Aorta (tissue), 5 donors: ENCODE measurements around the gene PAK1. TPM values are rescaled to one million over a fixed set of nuclear protein-coding genes. Genes with fewer than 3 reads are reported as not detected.

ENCODE experiments used
- ATAC-seq: fragments of 200-7000 bp; cut with Tn5 transposase; one replicate; pipeline ENCODE4 v1.9.1; 2022; ENCODE audit warnings: moderate library complexity; ENCODE audit not compliant: low FRiP score
- DNase-seq, 2 donors: peaks; one replicate each; pipeline ENCODE4 v3.0.0-alpha.2; 2020
- H3K27ac ChIP-seq, 2 donors: one replicate each; pipeline ENCODE4 v1.5.1; 2013; ENCODE audit warnings: low read length in 2 of 2, mild to moderate bottlenecking in 2 of 2, moderate library complexity in 2 of 2, control low read depth in 1 of 2, inconsistent platforms in 1 of 2, low read depth in 1 of 2
- H3K27me3 ChIP-seq, 2 donors: one replicate each; pipeline ENCODE4 v1.6.1; 2013; ENCODE audit warnings: control low read depth in 1 of 2, low read length in 1 of 2, mild to moderate bottlenecking in 1 of 2, moderate library complexity in 1 of 2; ENCODE audit not compliant: insufficient read depth in 2 of 2, control insufficient read depth in 1 of 2
- H3K36me3 ChIP-seq, 2 donors: one replicate each; pipeline ENCODE4 v1.6.1; 2013; ENCODE audit warnings: control low read depth in 1 of 2, low read length in 1 of 2, mild to moderate bottlenecking in 1 of 2; ENCODE audit not compliant: insufficient read depth in 2 of 2, control insufficient read depth in 1 of 2
- H3K4me1 ChIP-seq, 2 donors: one replicate each; pipeline ENCODE4 v1.6.1; 2013; ENCODE audit warnings: low read length in 2 of 2, control low read depth in 1 of 2, mild to moderate bottlenecking in 1 of 2, moderate library complexity in 1 of 2; ENCODE audit not compliant: insufficient read depth in 2 of 2, control insufficient read depth in 1 of 2
- H3K4me3 ChIP-seq, 2 donors: one replicate each; pipeline ENCODE4 v1.5.1; 2013; ENCODE audit warnings: low read length in 2 of 2, control low read depth in 1 of 2, mild to moderate bottlenecking in 1 of 2
- H3K9me3 ChIP-seq: one replicate; pipeline ENCODE4 v1.6.1; 2013; ENCODE audit warnings: mild to moderate bottlenecking, low read length; ENCODE audit not compliant: control insufficient read depth
- WGBS, 2 donors: extraction: QIAGEN DNeasy Blood & Tissue Kit; methylation state at CpG; one replicate each; pipeline ENCODE4 v1.1.7; 2013; 5-methylcytosine and 5-hydroxymethylcytosine counted together
- intact Hi-C, 2 donors: fragments of 100-400 bp; cut with DNase I; formaldehyde crosslinking; loops; one replicate each; pipeline versions ENCODE4 v1.14.2 to v1.15.0; 2022
- polyA plus RNA-seq, 2 donors: library from polyadenylated mRNA; stranded (reverse); fragments of 200-250 nt; gene quantifications; one replicate each; pipeline ENCODE4 v1.2.3, GENCODE V29; 2013
- total RNA-seq, 2 donors: library from RNA; stranded (reverse); fragmentation: NEBNext Ultra II Directional; extraction: Animal tissue kit (Norgen Biotek cat#: 25700); gene quantifications; one replicate each; pipeline ENCODE4 v1.2.1, GENCODE V29; 2021
- donor health status: healthy with polysubstance abuse.
- donor health status: Bipolar disorder and iron deficiency.
- donor health status: DM: no; HTN: no; CAD: no.
- donor health status: DM: no; HTN: no; CAD: no.
- donor health status: DM: yes; HTN: yes; CAD: no.

Gene PAK1
- total and polyA plus RNA-seq, 4 donors, result 9.4 to 42.6 (median 19.4) TPM

DNA sequence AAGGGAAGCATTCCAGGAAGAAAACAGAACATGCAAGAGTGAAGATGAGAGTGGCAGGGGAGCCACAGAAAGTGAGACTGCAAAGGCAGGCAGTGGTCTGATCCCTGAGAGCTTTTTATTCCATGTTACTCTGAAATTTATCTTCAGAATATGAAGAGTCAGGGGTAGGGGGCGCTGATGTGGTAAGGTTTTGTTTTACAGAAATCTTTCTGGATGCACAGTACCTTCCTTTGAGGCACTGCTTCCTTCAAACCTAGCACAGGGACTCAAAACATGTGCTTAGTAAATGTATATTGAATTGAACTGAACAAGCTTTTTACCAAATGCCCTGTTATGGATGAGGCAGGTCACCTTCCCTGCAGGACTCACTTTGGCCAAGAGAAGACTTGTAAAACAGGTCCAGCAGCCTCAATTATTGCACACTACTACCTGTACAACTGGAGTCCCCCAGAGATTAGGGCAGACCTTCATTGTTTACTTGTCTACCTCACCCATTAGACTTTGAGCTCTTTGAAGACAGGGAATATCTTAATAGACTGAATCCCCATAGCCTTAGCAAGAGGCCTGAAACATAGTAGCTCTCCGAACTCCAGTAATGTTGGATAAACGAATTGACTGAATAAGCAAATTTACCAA is 2.2 kb downstream of the PAK1 start:
- no peak for ATAC-seq
- DNase-seq, result no peak
- Histone ChIP-seq H3K9me3 (no peaks in the 10 kb centered on the region), H3K4me1 (no peaks in the 10 kb centered on the region), H3K4me3 (no peak overlapping the region), H3K36me3 (no peaks in the 10 kb centered on the region), H3K27me3 (no peaks in the 10 kb centered on the region), H3K27ac (no peak overlapping the region)
- intact Hi-C loops, result loop anchor here in 1 of 2 donors (5.0 kb wide), 1 partner anchor 59 kb away; no protein-coding TSS in a partner anchor
- 90 to 93% methylated on average over 3 of the region's 3 CpGs for WGBS, 2 donors

DNA sequence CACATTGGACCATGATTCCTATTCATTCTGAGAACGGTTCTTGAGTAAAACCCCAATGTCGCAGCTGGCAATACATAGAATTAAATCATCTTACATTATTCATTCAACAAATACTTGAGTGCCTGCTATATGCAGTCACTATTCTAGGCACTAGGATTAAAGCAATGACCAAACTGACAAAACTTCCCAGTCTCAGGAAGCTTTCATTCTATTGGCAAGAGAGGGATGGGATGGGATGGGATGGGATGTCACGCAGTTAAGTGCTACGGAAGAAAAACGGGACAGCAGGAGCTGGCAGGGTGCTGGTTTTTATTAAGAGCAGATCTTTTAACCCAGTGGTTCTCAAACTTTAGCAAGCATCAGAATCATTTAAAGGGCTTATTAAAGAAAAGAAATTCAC is 2.9 kb downstream of the PAK1 start:
- Histone ChIP-seq H3K27me3 (no peaks in the 10 kb centered on the region), H3K36me3 (no peaks in the 10 kb centered on the region), H3K9me3 (no peaks in the 10 kb centered on the region), H3K27ac (no peak overlapping the region), H3K4me3 (no peak overlapping the region), H3K4me1 (no peaks in the 10 kb centered on the region)
- DNase-seq, result no peak
- ATAC-seq, result no peak
- WGBS, 2 donors, result 89 to 93% methylated on average over 5 of the region's 5 CpGs
- intact Hi-C loops, result loop anchor here in 1 of 2 donors (5.0 kb wide), 1 partner anchor 59 kb away; no protein-coding TSS in a partner anchor

DNA sequence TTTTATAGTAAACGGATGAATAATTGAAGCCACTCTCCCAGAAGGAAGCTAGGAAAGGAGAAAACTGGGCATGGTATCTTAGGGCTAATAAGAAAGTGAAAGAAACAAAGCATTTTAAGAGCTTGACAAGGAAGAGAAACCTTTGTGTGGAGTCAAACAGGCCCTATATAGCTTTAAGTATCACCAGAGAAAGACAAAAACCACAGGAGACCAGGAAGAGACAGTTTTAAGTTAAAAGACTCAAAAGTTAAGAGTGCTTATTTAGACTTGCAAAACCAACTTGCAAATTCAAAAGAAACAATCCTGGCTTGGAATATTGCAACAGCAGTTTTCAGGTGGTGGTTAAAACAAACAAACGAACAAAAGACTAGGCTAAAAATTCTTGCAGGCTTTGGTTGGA is 3.4 kb downstream of the PAK1 start:
- Histone ChIP-seq H3K4me3 (no peak overlapping the region), H3K9me3 (no peaks in the 10 kb centered on the region), H3K36me3 (no peaks in the 10 kb centered on the region), H3K27ac (no peak overlapping the region), H3K27me3 (no peaks in the 10 kb centered on the region), H3K4me1 (no peaks in the 10 kb centered on the region)
- WGBS, 2 donors, result 92 to 94% methylated on average over 2 of the region's 2 CpGs
- ATAC-seq (no peak), DNase-seq (no peak)
- intact Hi-C loops, result loop anchor here in 1 of 2 donors (5.0 kb wide), 1 partner anchor 58 kb away; no protein-coding TSS in a partner anchor

DNA sequence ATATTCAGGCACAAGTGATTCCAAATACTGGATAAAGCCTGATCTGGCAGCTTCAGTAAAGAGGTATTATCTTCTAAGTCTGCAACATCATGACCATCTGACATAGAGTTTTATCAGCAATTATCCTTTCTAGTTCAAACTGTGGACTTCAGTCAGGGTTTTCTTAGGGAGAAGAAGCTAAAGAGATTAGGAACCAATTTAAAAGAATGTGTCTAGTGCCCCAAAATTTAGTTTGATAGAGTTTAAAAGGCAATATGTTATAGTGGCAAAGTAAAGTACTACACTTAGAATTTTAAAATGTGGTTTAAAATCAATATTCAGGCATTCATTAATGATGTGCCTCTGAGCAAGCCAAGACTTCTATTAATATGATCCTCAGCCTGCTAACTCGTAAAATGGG is 5.4 kb downstream of the PAK1 start:
- intact Hi-C loops, result no loop called here
- H3K9me3 ChIP-seq, result no peaks in the 10 kb centered on the region
- H3K4me1 ChIP-seq, result no peaks in the 10 kb centered on the region
- H3K4me3 ChIP-seq, result no peak overlapping the region
- no peak for ATAC-seq
- no peaks in the 10 kb centered on the region for H3K36me3 ChIP-seq
- no peak overlapping the region for H3K27ac ChIP-seq
- no peak for DNase-seq
- peaks cover 0 to 1% of the 10 kb centered on the region in 2 donors for H3K27me3 ChIP-seq
- whole genome bisulfite sequencing, 2 donors, result 86 to 89% methylated on average over 1 of the region's 1 CpG

DNA sequence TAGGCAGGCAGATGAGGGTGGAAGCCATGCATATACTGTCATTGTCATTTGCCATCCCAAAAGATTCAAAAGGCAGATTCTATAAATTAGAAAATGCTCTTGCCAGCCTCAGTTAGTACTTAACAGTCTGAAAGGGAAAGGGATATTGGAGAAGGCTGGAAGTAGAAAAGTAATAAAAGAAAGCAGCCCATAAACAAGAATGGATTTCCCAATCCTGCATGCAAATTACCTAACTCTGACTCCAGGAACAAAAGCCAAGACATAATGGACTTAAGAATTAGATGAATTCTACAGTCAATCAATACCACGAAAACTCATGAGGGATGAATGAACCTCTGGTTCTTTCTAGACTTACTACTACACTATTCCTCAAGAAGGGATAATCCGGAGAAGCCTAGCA is 5.9 kb downstream of the PAK1 start:
- ATAC-seq, result no peak
- H3K36me3 ChIP-seq, result no peaks in the 10 kb centered on the region
- 94 to 96% methylated on average over 2 of the region's 2 CpGs for WGBS, 2 donors

DNA sequence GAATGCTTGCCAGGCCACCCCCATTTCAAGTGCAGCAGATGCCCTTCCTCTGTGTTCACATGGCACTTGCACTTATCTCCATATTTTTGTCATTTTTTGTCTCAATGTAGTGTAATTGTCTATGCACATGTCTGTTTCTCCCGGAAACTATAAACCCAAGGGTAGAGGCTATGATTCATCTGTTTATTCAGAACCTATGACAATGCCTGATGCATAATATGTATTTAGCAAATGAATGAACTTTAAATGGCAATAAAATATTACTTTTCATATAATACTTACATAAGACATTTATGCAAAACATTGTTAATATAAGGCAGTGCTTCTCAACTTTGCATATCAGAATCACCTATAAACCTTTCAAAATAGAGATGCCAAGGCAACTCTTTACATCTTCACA is 6.7 kb downstream of the PAK1 start:
- 78% methylated on average over 1 of the region's 1 CpG for WGBS, 2 donors
- Histone ChIP-seq H3K27me3 (peaks cover 0 to 1% of the 10 kb centered on the region in 2 donors), H3K4me1 (no peaks in the 10 kb centered on the region), H3K4me3 (no peak overlapping the region), H3K27ac (no peak overlapping the region), H3K9me3 (no peaks in the 10 kb centered on the region), H3K36me3 (no peaks in the 10 kb centered on the region)
- DNase-seq (no peak), ATAC-seq (no peak)
- intact Hi-C loops, result no loop called here

More for the DNA sequence above, 5.9 kb downstream of the PAK1 start:
- Histone ChIP-seq H3K4me3 (no peak overlapping the region), H3K27me3 (peaks cover 0 to 1% of the 10 kb centered on the region in 2 donors), H3K27ac (no peak overlapping the region), H3K4me1 (no peaks in the 10 kb centered on the region), H3K9me3 (no peaks in the 10 kb centered on the region)
- intact Hi-C loops, result no loop called here
- DNase-seq, result no peak

DNA sequence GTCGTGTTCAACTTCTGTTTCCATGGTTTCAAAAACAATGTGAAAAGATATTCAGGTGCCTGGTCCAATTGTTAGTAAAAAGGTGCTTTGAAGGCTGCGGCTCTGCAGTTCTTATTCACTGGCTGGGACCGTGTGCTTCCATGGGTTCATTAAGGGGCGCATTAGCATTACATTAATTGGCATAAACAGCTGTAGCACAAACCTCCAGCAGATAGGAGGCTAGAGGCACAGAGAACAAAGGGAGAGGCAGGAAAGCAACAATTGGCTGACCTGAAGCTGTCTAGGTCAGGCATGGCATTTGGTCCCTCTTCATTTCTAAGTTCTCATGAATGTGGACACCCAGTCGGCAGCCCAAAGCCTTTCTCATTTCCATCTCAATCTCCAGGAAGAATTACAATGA is 16.6 kb downstream of the PAK1 start:
- Histone ChIP-seq H3K9me3 (no peaks in the 10 kb centered on the region), H3K4me1 (no peaks in the 10 kb centered on the region), H3K4me3 (no peak overlapping the region), H3K27ac (no peak overlapping the region), H3K27me3 (no peaks in the 10 kb centered on the region), H3K36me3 (no peaks in the 10 kb centered on the region)
- ATAC-seq, result no peak
- WGBS, 2 donors, result 75 to 78% methylated on average over 5 of the region's 5 CpGs
- intact Hi-C loops, result no loop called here
- DNase-seq, result no peak

DNA sequence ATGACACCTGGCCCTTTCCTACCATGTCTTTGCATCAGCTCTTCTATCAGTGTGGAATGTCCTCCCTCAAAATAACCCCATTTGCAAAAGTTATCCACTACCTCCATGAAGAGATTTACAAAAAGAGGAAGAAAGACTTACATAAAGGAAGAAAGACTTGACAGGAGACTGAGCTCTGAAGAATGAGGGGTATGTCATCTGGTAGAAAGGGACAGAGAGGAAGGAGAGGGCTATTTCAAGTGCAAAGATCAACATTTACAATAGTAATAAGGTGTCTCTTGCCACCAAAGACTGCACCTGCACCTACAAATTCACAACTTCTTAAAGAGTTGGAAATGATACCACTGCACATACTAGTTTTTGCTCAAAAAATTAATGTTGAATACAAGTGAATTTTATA is 18.2 kb downstream of the PAK1 start:
- no peak overlapping the region for H3K4me3 ChIP-seq
- no peak for ATAC-seq

DNA sequence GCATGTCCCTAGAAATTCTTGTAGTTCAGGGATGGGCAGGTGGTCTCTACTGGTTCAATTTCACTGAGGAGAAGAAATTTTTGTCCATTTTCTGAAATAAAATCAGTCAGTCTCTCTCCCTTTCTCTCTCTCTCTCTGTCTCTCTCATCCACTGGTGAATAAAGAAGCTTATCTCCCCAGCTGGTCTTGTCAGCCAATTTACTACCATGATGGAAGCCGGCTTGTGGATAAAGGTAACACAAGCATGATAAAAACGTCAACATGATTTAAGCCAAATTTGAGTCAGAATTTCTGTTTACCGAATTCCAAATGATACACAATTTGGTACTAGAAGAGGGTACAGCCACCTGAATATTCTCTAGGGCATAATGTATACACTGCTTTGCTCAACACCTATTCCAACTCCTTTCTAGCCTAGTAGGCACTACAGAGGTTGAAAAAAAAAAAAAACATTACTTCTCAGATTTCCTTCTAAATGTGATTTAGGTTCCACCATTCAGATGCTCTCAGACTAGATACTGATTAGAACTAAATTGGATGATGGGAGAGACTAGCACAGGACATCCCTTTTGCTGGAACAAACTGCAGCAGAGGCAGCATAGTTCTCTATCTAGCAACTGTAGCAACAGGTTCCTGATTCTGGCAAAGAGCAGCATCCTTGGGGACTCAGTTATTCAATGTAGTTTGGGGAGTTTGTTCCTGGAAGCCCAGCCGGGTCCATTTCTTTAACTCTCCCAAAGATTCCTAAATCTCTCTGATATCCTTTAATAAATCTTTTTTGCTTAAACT is 18.8 kb downstream of the PAK1 start:
- Histone ChIP-seq H3K4me1 (no peaks in the 10 kb centered on the region), H3K4me3 (no peak overlapping the region), H3K27ac (no peak overlapping the region), H3K27me3 (no peaks in the 10 kb centered on the region), H3K36me3 (no peaks in the 10 kb centered on the region), H3K9me3 (no peaks in the 10 kb centered on the region)
- no peak for ATAC-seq
- 29 to 33% methylated on average over 4 of the region's 4 CpGs for WGBS, 2 donors
- intact Hi-C loops, result no loop called here
- no peak for DNase-seq

More for the DNA sequence above, 18.2 kb downstream of the PAK1 start:
- intact Hi-C loops, result no loop called here
- Histone ChIP-seq H3K4me1 (no peaks in the 10 kb centered on the region), H3K36me3 (no peaks in the 10 kb centered on the region), H3K9me3 (no peaks in the 10 kb centered on the region), H3K27ac (no peak overlapping the region), H3K27me3 (no peaks in the 10 kb centered on the region)
- DNase-seq, result no peak
